Neuron (in vitro differentiated cells): ENCODE measurements around the gene FBP1.
A peak's percentile ranks its signal among the peaks of the same experiment; 100 is the strongest.

Experiments
- H2AFZ ChIP-seq: one replicate; pipeline ENCODE4 v1.6.1; 2013; ENCODE audit warnings: low read depth, mild to moderate bottlenecking, inconsistent platforms, low read length, moderate library complexity
- H3K27me3 ChIP-seq: one replicate; pipeline ENCODE4 v1.6.1; 2013; ENCODE audit warnings: low read length; ENCODE audit not compliant: insufficient read depth
- H3K36me3 ChIP-seq: one replicate; pipeline ENCODE4 v1.6.1; 2013; ENCODE audit warnings: low read length; ENCODE audit not compliant: insufficient read depth
- H3K4me1 ChIP-seq: one replicate; pipeline ENCODE4 v1.6.1; 2013; ENCODE audit warnings: low read length; ENCODE audit not compliant: insufficient read depth
- H3K4me3 ChIP-seq: 2 replicates; pipeline ENCODE4 v1.5.1; 2013; ENCODE audit warnings: mild to moderate bottlenecking, low read length, moderate library complexity
- H3K9me3 ChIP-seq: one replicate; pipeline ENCODE4 v1.6.1; 2013; ENCODE audit warnings: low read length

Gene FBP1

DNA sequence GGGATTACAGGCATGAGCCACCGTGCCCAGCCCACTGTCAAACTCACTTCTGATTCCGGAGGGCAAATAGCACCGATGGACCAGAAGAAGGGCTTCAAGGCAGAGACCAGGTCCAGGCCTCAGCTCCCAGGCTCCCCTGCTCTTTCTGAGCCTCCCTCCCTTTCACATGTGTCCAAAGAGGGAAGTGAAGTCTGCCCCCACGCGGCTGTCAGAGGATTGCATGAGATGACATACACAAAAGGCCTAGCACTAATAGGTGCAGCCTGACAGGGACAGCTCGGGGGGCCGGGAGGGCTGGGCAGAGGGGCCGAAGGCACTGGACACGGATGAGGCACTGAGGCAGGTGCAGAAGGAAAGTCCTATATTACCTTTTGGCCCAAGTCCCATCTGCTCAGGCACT is 16.1 kb downstream of the FBP1 start:
- Histone ChIP-seq H3K4me3 (no peak overlapping the region), H2AFZ (no peak overlapping the region), H3K36me3 (no peaks in the 10 kb centered on the region), H3K9me3 (no peaks in the 10 kb centered on the region), H3K27me3 (no peaks in the 10 kb centered on the region), H3K4me1 (no peaks in the 10 kb centered on the region)

DNA sequence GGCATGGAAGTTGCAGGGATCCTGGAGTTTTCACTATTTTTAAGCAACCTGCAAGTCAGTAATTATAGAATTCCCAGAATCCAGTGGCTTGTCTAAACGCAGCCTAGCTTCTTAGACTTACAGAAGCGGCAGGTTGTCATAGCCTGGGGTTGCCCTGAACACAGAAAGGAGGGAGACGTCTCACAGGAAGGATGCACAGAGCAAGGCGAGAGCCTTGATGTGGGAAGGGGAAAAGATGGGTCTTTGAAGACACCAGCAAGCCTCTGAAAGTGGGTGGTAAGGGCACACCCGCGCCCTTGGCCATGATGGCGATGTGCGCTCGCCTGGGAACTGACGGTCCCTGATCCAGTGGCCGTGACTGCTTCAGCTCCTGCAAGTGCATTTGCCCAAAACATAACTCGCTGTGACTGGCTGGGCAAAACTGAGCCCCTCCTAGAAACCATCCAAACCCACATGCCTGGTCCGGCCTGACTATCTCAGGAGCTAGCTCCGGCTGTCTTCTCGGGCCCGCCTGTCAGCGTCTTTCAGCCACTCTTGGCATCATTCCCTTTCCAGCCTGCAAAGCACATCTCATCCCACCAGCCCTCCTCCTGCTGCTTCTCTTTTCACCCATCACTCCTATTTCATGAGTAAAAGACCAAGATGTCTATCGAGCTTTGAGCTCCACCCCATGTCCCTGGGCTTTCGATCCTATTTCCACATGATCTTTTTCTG is 17.1 kb downstream of the FBP1 start:
- Histone ChIP-seq H3K4me1 (no peaks in the 10 kb centered on the region), H3K36me3 (no peaks in the 10 kb centered on the region), H3K9me3 (no peaks in the 10 kb centered on the region), H3K4me3 (no peak overlapping the region), H3K27me3 (no peaks in the 10 kb centered on the region), H2AFZ (no peak overlapping the region)

DNA sequence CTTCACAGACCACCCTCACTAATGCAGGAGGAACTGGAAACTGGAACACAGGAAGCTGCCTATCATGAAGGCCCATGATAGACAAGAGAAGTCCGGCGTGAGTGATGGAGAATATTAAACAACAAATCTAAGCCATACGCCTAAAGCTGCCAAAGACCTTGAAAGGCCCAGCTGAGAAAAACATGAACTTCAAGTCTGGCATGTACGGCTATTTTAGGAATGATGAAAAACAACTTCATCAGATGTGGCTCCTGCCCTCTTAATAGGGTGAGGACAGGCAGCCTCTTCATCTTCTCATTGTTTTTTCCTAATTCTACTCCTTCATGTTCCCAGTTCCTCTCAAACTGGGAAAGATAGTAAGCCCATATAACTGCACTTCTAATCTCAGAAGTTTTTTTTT is 20.3 kb downstream of the FBP1 start:
- H3K36me3 ChIP-seq = no peaks in the 10 kb centered on the region
- H3K27me3 ChIP-seq = no peaks in the 10 kb centered on the region
- H3K9me3 ChIP-seq = no peaks in the 10 kb centered on the region
- no peak overlapping the region for H2AFZ ChIP-seq
- H3K4me3 ChIP-seq = no peak overlapping the region
- no peaks in the 10 kb centered on the region for H3K4me1 ChIP-seq

DNA sequence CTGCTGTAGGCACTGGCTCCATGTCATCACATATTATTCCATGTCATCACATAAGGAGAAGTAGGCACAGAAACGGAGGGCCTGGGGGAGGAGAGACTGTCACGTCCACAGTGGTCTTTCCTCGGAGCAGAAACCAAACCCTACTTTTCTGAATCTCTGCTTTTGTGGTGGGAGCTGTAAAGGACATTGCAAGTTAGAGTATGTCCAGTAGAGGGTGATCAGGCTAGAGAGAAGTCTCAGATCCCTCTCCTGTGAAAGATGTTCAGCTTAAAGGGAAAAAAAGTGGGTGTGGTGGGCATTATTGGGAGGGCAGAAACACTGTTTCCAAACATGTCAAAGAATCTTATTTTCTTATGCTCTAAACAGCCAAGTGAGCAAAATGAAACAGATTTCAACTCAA is 26.3 kb downstream of the FBP1 start:
- Histone ChIP-seq H3K9me3 (no peaks in the 10 kb centered on the region), H3K4me1 (peaks cover 3% of the 10 kb centered on the region), H2AFZ (no peak overlapping the region), H3K36me3 (no peaks in the 10 kb centered on the region), H3K27me3 (no peaks in the 10 kb centered on the region), H3K4me3 (no peak overlapping the region)

DNA sequence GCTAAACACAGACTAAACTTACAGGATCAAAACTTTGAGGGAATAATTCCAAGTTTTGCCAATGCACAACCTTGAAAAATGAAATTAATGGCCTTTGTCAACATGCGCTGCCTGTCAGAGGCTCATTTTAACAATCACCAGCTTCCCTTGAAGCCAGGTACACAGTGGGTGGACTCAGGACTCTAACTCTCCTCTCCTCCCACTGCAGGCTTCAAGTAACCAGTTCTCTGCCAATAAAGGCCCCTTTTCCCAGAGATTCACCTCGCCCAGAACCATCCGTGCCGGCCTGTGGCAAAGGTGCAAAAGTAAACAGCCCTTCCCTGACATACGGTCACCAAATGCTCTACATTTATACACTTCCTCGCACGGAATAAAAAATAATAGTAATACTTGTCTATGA is 27.2 kb downstream of the FBP1 start:
- Histone ChIP-seq H3K4me1 (peaks cover 5% of the 10 kb centered on the region), H3K4me3 (no peak overlapping the region), H3K36me3 (no peaks in the 10 kb centered on the region), H2AFZ (no peak overlapping the region), H3K27me3 (no peaks in the 10 kb centered on the region), H3K9me3 (no peaks in the 10 kb centered on the region)

DNA sequence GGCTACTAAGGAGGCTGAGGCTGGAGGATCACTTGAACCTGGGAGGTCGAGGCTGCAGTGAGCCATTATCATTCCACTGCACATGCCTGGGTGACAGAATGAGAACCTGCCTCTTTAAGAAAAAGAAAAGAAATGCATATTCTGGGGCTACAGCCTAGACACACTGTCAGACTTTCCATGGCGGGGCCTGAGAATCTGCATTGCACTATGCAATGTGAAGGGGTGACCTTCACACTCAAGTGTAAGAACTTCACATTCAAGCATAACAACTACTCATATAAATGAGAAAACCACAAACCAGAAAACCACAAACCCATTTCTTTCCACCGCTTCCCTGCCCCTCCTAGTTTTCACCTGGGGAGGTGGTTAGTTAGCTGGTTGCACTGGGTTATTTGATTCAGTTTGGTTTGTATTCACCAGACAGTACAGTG is 27.7 kb downstream of the FBP1 start:
- no peaks in the 10 kb centered on the region for H3K9me3 ChIP-seq
- H3K27me3 ChIP-seq = no peaks in the 10 kb centered on the region
- H2AFZ ChIP-seq = no peak overlapping the region
- no peaks in the 10 kb centered on the region for H3K36me3 ChIP-seq
- no peak overlapping the region for H3K4me3 ChIP-seq
- H3K4me1 ChIP-seq = peaks cover 5% of the 10 kb centered on the region

DNA sequence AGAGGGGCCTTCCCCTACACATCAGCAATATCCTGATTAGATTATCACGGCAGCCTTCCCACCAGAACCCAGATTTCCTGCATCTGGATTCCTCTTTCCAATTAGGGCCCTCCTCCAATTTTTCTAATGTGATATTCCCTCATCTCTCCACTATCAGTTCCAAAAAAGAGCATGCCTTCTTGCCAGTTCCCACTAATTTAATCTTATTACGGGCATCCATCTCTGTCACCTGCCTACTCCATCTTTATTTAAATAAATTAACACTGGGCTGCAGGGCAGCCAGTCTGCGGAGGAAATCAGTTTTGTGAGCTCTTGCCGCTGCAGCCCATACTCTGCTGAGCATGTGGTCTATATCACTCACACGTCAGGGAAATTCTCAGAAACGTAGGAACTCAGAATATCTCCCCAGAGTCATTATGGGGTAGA is 29.1 kb downstream of the FBP1 start:
- Histone ChIP-seq H3K36me3 (no peaks in the 10 kb centered on the region), H3K9me3 (no peaks in the 10 kb centered on the region), H2AFZ (no peak overlapping the region), H3K27me3 (peaks cover 8% of the 10 kb centered on the region), H3K4me1 (peaks cover 5% of the 10 kb centered on the region), H3K4me3 (no peak overlapping the region)

DNA sequence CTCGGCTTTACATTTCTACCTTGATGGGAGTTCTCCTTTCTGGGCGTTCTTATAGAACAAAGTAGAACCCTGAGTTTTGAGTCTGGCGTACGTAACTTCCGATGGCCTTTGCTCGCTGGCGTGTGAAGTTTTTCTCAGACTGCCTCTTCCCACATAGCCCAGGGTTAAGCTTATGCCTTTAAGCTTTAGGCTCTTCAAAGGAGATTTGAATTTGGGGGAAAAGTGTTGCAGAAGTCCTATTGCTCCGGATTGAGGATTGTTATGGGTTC is 32.0 kb downstream of the FBP1 start:
- Histone ChIP-seq H3K27me3 (peaks cover 14% of the 10 kb centered on the region), H3K4me1 (peaks cover 5% of the 10 kb centered on the region), H3K9me3 (no peaks in the 10 kb centered on the region), H3K4me3 (no peak overlapping the region), H3K36me3 (no peaks in the 10 kb centered on the region), H2AFZ (no peak overlapping the region)

DNA sequence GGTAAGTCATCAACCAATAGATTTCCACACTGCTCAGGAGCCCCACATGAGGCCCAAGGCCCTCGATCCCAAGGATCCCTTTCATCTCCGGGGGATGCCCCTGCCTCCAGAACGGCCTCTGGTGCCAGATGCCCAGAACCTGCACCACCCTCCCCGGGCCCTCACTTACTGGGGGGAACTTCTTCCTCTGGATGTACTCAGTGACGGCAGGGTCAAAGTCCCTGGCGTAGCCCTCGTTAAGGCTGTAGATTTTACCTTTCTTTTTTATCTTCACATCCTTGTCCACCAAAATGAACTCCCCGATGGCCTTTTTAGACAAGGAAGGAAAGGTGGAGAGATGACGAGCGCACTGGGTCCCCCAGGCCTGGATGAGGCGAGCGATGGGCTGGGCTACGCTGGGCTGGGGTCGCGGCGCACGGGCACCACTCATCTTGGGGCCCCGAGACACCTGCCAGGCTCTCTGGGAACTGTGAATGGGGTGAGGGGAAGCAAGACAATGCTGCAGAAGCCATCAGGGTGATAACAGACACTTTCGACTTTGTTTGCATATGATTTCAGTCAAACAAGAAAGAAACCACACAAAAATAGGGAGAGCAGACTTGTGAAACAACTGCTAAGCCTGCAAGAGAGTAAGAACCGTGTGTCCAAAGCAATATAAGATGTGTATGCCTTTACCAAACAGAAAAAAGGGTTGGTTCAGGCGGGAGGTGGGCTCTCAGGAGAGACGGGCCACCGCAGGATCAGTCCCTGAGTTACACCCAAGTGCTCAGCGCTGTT is 32.5 kb downstream of the FBP1 start:
- no peak overlapping the region for H2AFZ ChIP-seq
- H3K36me3 ChIP-seq = no peaks in the 10 kb centered on the region

DNA sequence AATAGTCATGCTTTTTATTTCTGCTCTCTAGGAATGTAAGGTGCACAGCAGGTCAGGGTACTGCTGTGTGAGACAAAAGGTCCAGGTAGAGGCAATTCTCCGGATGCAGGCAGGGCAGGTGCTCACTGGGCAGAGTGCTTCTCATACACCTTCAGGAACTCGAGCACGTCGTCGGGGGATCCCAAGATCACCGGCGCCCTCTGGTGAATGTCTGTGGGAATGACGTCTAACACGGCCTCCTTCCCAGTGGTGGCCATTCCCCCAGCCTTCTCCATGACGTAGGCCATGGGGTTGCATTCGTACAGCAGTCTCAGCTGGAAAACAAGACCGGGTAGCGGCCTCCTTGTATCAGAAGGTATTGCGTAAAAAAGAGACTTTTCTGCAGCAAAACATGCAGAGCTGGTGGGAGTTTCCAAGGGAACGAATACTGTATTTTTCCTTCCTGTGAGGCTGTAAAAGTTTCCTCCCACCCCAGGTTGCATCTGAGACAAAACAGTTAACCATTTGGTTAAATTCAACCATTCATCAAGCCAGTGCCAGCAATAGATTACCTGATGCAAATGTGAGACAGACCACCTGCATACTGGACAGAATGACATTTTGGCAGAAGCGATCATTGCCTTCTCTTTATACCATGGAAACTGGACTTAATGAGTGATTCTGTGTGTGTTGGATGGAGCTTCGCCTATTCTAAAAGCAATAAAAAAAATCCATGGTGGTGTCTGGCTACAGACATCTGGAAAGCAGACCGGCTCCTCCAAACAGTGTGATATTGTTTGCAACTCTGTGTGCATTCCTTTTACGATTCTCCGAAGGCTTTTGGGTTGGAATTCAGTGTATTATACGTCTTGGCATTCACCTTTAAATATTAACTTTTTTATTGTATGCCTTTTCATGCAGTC is 35.8 kb downstream of the FBP1 start:
- no peaks in the 10 kb centered on the region for H3K36me3 ChIP-seq
- peak overlapping the region; percentile 11 for H3K4me3 ChIP-seq
- H3K4me1 ChIP-seq = peaks cover 5% of the 10 kb centered on the region
- H3K9me3 ChIP-seq = no peaks in the 10 kb centered on the region
- peaks cover 14% of the 10 kb centered on the region for H3K27me3 ChIP-seq
- H2AFZ ChIP-seq = no peak overlapping the region

More for the DNA sequence above, 32.5 kb downstream of the FBP1 start:
- peaks cover 5% of the 10 kb centered on the region for H3K4me1 ChIP-seq
- peaks cover 14% of the 10 kb centered on the region for H3K27me3 ChIP-seq
- H3K9me3 ChIP-seq = no peaks in the 10 kb centered on the region
- H3K4me3 ChIP-seq = no peak overlapping the region

DNA sequence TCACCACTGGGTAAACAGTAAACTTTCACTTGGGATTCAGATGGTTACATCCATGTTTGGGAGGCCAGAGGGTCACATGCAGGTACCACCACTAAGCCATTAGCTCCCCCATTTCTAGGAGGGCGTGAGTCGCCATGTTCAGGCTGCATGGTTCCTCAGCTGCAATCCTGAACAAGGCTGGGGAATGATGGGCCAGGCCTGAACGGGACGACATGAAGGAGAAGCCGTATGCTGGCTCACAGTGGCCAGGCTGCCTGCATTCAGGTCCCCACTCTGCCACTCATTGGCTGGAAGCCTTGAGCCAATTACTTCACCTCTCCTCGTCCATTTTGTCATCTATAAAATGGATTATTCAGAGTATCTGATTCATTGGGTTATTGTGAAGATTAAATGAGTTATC is 36.7 kb downstream of the FBP1 start:
- Histone ChIP-seq H2AFZ (no peak overlapping the region), H3K4me3 (no peak overlapping the region), H3K36me3 (no peaks in the 10 kb centered on the region), H3K9me3 (no peaks in the 10 kb centered on the region), H3K4me1 (no peaks in the 10 kb centered on the region), H3K27me3 (peaks cover 14% of the 10 kb centered on the region)

DNA sequence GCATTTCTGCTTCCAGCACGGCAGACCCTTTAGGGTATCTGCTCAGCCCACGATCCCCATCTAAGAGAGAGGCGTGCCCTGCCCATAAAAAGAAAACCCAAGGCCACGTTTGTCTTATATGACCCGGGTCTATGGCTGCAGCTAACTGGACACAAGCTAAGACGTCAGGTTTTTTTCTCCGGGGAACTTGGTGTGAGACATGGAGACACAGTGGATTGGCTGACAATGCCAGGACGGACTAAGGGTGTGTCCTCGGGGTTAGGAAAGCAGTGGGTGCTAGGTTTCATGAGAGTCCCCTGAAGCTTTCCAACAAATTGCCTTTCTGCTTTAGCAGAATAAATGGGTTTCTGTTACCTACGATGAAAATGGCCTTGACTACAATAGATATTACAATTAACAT is 38.6 kb downstream of the FBP1 start:
- Histone ChIP-seq H3K9me3 (no peaks in the 10 kb centered on the region), H3K27me3 (peaks cover 7% of the 10 kb centered on the region), H3K4me3 (no peak overlapping the region), H3K36me3 (no peaks in the 10 kb centered on the region), H3K4me1 (no peaks in the 10 kb centered on the region), H2AFZ (no peak overlapping the region)

DNA sequence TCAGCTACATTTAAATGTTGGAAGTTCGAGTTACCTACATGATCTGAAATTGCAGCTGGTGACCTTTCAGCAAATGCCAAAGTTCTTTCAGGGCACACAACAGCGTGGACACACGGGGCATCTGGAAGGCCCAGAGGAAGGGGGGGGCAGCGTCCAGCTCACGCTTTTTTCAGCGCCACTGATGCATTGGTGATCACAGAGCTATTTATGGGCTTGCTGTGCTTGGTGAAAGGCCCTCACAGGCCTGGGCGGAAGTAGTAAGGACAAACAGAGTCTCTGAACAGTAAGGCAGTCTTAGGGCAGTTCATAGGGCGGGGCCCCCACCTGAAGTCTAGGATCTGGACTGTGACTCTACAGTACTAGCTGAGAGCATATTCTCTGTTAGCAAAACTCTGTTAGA is 39.1 kb downstream of the FBP1 start:
- Histone ChIP-seq H3K9me3 (no peaks in the 10 kb centered on the region), H3K4me3 (no peak overlapping the region), H2AFZ (no peak overlapping the region), H3K36me3 (no peaks in the 10 kb centered on the region), H3K27me3 (peaks cover 6% of the 10 kb centered on the region), H3K4me1 (no peaks in the 10 kb centered on the region)
